Mesendoderm (in vitro differentiated cells): ENCODE results near the gene GPR157.

Experiments used
- DNase-seq: peaks from one replicate; pipeline ENCODE4 v3.0.0; 2013
- H2AK5ac ChIP-seq: 2 replicates; pipeline ENCODE4 v1.6.1; 2013; ENCODE audit warnings: low read length, inconsistent platforms
- H2BK120ac ChIP-seq: 2 replicates; pipeline ENCODE4 v1.6.1; 2013; ENCODE audit warnings: low read depth, mild to moderate bottlenecking, low read length, moderate library complexity, mixed read lengths
- H2BK15ac ChIP-seq: replicated peaks from 2 replicates; pipeline ENCODE4 v1.6.1; 2013; ENCODE audit warnings: low read depth, mild to moderate bottlenecking, moderate library complexity
- H2BK5ac ChIP-seq: 2 replicates; pipeline ENCODE4 v1.6.1; 2013; ENCODE audit warnings: low read length, inconsistent platforms
- H3K18ac ChIP-seq: 2 replicates; pipeline ENCODE4 v1.6.1; 2013; ENCODE audit warnings: mild to moderate bottlenecking, low read length, mixed read lengths
- H3K23ac ChIP-seq: one replicate; pipeline ENCODE4 v1.6.1; 2013; ENCODE audit warnings: low read length
- H3K27ac ChIP-seq: 2 replicates; pipeline ENCODE4 v1.5.1; 2013; ENCODE audit warnings: low read depth, mild to moderate bottlenecking, inconsistent platforms, low read length, moderate library complexity
- H3K27me3 ChIP-seq: 2 replicates; pipeline ENCODE4 v1.6.1; 2013; ENCODE audit warnings: low read length, control low read depth, mild to moderate bottlenecking, inconsistent platforms; ENCODE audit not compliant: insufficient read depth, poor library complexity
- H3K36me3 ChIP-seq: 2 replicates; pipeline ENCODE4 v1.6.1; 2013; ENCODE audit warnings: low read length, inconsistent platforms; ENCODE audit not compliant: control insufficient read depth, insufficient read depth
- H3K4ac ChIP-seq: one replicate; pipeline ENCODE4 v1.6.1; 2013; ENCODE audit warnings: low read depth, mild to moderate bottlenecking, low read length, moderate library complexity
- H3K4me1 ChIP-seq: 2 replicates; pipeline ENCODE4 v1.6.1; 2013; ENCODE audit warnings: low read depth, low read length, inconsistent platforms; ENCODE audit not compliant: control insufficient read depth
- H3K4me2 ChIP-seq: 2 replicates; pipeline ENCODE4 v1.6.1; 2013; ENCODE audit warnings: low read length
- H3K4me3 ChIP-seq: 2 replicates; pipeline ENCODE4 v1.5.1; 2013; ENCODE audit warnings: mild to moderate bottlenecking, low read length
- H3K56ac ChIP-seq: one replicate; pipeline ENCODE4 v1.6.1; 2013; ENCODE audit warnings: low read length
- H3K79me1 ChIP-seq: 2 replicates; pipeline ENCODE4 v1.6.1; 2013; ENCODE audit warnings: low read length, inconsistent platforms
- H3K79me2 ChIP-seq: 2 replicates; pipeline ENCODE4 v1.6.1; 2013; ENCODE audit warnings: mild to moderate bottlenecking, low read length; ENCODE audit not compliant: control insufficient read depth, insufficient read depth
- H3K9ac ChIP-seq: 2 replicates; pipeline ENCODE4 v1.6.1; 2013; ENCODE audit warnings: low read length, inconsistent platforms
- H4K5ac ChIP-seq: one replicate; pipeline ENCODE4 v1.6.1; 2013; ENCODE audit warnings: low read length
- H4K8ac ChIP-seq: one replicate; pipeline ENCODE4 v1.6.1; 2013; ENCODE audit warnings: low read depth, mild to moderate bottlenecking, control low read depth, low read length, moderate library complexity
- WGBS: extraction: QIAGEN DNeasy Blood & Tissue Kit; methylation state at CpG from one replicate; pipeline ENCODE4 v1.1.7; 2013; ENCODE audit warnings: low lambda C conversion rate, missing lambda C conversion rate; ENCODE audit not compliant: insufficient coverage; ENCODE audit errors: extremely low coverage; 5-methylcytosine and 5-hydroxymethylcytosine counted together

GPR157 gene

DNA sequence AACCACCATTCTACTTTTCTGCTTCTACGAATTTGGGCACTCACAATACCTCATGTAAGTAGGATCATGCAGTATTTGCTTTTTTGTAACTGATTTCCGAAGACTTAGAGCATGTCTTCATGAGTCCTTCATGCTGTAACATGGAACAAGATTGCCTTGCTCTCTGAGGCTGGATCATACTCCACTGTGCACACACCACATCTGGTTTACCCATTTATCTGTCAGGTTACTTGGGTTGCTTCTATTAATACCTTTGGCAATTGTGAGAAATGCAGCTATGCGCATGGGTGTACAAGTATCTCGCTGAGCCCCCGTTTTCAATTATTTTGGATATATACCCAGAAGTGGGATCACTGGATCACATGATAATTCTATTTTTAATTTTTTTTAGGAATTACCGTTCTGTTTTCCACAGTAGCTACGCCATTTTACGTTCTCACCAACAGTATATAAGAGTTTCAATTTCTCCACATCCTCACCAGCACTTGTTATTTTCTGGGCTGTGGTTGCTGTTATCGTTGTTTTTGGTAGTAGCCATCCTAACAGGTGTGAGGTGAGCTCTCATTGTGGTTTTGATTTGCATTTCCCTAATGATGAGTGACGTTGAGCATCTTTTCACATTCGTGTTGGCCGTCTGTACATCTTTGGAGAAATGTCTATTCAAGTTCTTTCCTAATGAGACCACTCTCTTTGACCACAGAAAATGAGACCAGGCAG is 48.8 kb downstream of the GPR157 start:
- Histone ChIP-seq H3K4me2 (no peak overlapping the region), H3K9ac (no peak overlapping the region), H3K56ac (no peak overlapping the region), H3K79me1 (no peaks in the 10 kb centered on the region), H3K18ac (no peak overlapping the region), H3K4me3 (no peak overlapping the region), H3K79me2 (no peaks in the 10 kb centered on the region), H2BK15ac (no peak overlapping the region), H3K4me1 (no peaks in the 10 kb centered on the region), H3K36me3 (no peaks in the 10 kb centered on the region), H2AK5ac (no peak overlapping the region), H4K5ac (no peak overlapping the region), H4K8ac (no peak overlapping the region), H3K23ac (no peak overlapping the region), H2BK120ac (no peak overlapping the region), H2BK5ac (no peak overlapping the region), H3K27ac (no peak overlapping the region), H3K4ac (no peak overlapping the region), H3K27me3 (no peaks in the 10 kb centered on the region)
- WGBS, result no CpG with 5 or more reads among the region's 12 CpGs
- no peak for DNase-seq

DNA sequence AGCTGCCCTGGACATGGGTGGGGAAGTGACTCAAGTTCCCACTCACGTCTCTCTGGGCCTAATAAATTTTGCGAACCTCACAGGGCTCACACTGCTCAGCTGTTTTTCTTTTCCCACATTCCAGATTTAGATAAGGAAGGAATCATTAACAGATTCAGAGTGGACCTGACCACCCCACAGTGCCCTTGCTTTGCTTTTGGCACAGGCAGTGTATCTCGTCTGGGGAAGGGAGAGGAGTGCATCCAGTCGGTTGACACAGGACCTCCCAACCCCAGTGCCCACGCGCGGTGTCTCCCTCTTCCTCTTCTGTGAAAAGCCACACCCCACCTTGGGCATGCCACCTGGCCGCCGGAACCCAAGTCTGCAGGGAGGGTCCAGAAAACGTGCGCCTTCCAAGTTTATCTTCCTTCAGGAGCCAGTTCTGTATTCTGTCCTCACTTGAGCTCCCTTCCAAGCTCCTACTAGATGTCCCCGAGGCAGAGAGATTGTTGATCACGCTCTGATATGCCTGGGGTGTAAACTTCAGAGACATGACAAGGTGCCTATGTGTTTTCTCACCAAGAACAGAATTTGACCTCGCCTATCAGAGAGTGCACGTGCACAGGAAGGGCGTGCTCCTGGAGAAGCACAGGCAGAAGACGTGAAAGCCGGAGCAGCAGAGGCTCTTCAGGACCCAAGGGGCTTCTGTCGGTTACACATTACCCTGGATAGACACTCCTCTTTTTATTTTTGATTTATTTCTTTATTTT is 50.0 kb downstream of the GPR157 start:
- no peak overlapping the region for H3K4ac ChIP-seq
- H2BK120ac ChIP-seq, result no peak overlapping the region
- no peak overlapping the region for H3K27ac ChIP-seq
- H3K36me3 ChIP-seq, result no peaks in the 10 kb centered on the region
- no peak overlapping the region for H3K56ac ChIP-seq
- no peak overlapping the region for H2AK5ac ChIP-seq
- no peaks in the 10 kb centered on the region for H3K79me2 ChIP-seq
- H3K4me3 ChIP-seq, result no peak overlapping the region
- no peaks in the 10 kb centered on the region for H3K4me1 ChIP-seq
- no peaks in the 10 kb centered on the region for H3K79me1 ChIP-seq
- H3K9ac ChIP-seq, result no peak overlapping the region
- no peak for DNase-seq
- no peak overlapping the region for H2BK15ac ChIP-seq
- no peak overlapping the region for H3K23ac ChIP-seq
- H3K27me3 ChIP-seq, result no peaks in the 10 kb centered on the region
- no peak overlapping the region for H2BK5ac ChIP-seq
- no peak overlapping the region for H3K18ac ChIP-seq
- H4K8ac ChIP-seq, result no peak overlapping the region
- no CpG with 5 or more reads among the region's 19 CpGs for WGBS
- no peak overlapping the region for H3K4me2 ChIP-seq
- H4K5ac ChIP-seq, result no peak overlapping the region

DNA sequence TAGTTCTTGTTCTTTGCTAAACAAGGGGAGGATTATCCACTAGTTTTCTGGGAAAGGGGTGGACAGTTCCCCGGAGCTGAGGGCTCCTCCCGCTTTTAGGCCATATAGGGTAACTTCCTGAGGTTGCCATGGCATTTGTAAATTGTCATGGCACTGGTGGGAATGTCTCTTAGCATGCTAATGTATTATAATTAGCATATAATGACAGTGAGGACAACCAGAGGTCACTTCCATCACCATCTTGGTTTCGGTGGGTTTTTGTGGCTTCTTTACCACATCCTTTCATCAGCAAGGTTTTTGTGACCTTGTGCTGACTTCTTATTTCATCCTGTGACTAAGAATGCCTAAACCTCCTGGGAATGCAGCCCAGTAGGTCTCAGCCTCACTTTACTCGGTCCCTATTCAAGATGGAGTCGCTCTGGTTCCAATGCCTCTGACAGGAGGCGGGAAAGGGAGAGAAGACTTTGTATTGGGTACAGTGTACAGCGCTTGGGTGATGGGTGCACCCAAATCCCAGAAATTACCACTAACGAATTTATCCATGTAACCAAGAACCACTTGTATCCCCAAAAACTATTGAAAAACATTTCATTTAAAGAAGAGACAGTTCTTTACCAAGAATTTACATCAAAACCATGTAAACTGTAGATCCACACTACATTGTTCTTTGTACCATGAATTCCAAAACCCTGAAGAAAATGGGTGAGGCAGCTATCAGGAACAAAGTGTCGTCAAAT is 50.7 kb downstream of the GPR157 start:
- Histone ChIP-seq H2BK15ac (no peak overlapping the region), H3K27ac (no peak overlapping the region), H2BK120ac (no peak overlapping the region), H3K56ac (no peak overlapping the region), H2AK5ac (no peak overlapping the region), H4K8ac (no peak overlapping the region), H3K4me2 (no peak overlapping the region), H3K4me3 (no peak overlapping the region), H3K23ac (no peak overlapping the region), H3K27me3 (no peaks in the 10 kb centered on the region), H3K36me3 (no peaks in the 10 kb centered on the region), H4K5ac (no peak overlapping the region), H2BK5ac (no peak overlapping the region), H3K79me1 (no peaks in the 10 kb centered on the region), H3K4me1 (no peaks in the 10 kb centered on the region), H3K9ac (no peak overlapping the region), H3K79me2 (no peaks in the 10 kb centered on the region), H3K4ac (no peak overlapping the region), H3K18ac (no peak overlapping the region)
- peak; percentile 73 for DNase-seq
- WGBS, result no CpG with 5 or more reads among the region's 9 CpGs

DNA sequence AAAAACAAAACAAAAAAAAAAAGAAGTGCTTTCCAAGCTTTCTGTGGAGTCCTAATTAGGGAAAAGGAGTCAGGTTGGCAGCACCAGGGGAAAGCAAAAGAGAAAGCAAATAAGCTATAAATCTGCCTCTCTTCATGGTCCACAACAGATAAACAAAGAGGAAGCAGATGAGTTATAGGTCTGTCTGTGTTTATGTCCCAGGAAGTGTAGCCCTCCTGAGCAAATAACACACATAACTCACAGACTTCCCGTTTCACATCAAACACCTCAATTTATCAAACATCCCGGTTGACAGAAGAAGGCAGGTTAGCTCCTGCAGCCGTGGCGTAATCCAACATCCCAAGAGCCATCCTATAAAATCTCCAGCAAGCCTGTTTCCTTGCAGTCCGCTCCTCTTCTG is 53.9 kb downstream of the GPR157 start:
- no peak overlapping the region for H3K23ac ChIP-seq
- no peaks in the 10 kb centered on the region for H3K79me2 ChIP-seq

DNA sequence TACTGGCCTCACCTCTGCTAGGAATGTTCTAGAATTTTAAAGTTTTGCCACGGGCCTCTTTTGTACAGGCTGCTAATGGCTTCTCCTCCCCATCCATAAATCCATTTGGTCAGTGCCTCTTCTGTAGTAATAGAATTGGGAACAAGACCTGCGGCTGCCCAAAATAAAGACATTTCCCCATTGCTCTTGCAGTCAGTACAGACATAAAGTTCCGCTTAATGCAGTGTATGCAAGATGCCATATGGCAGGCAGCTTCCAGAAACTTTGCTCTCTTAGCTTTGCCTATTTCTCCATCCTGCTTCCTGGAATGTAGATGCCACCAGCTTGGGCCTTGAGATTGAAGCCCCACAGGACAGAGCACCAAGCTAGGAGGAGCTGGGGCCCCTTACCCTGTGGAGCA is 55.8 kb downstream of the GPR157 start:
- no peak overlapping the region for H3K4me3 ChIP-seq

More for the DNA sequence above, 53.9 kb downstream of the GPR157 start:
- Histone ChIP-seq H3K4ac (no peak overlapping the region), H3K27me3 (no peaks in the 10 kb centered on the region), H4K5ac (no peak overlapping the region), H2BK15ac (no peak overlapping the region), H3K4me1 (no peaks in the 10 kb centered on the region), H3K36me3 (no peaks in the 10 kb centered on the region), H3K79me1 (no peaks in the 10 kb centered on the region), H3K18ac (no peak overlapping the region), H3K27ac (no peak overlapping the region), H2AK5ac (no peak overlapping the region), H3K4me2 (no peak overlapping the region), H3K9ac (no peak overlapping the region), H2BK5ac (no peak overlapping the region), H4K8ac (no peak overlapping the region), H2BK120ac (no peak overlapping the region), H3K4me3 (no peak overlapping the region), H3K56ac (no peak overlapping the region)
- no peak for DNase-seq
- WGBS, result no CpG with 5 or more reads among the region's 5 CpGs

More for the DNA sequence above, 55.8 kb downstream of the GPR157 start:
- no peak overlapping the region for H2BK15ac ChIP-seq
- no peaks in the 10 kb centered on the region for H3K79me1 ChIP-seq
- no peaks in the 10 kb centered on the region for H3K79me2 ChIP-seq
- no peak overlapping the region for H3K4me2 ChIP-seq
- no peak overlapping the region for H3K18ac ChIP-seq
- H3K4me1 ChIP-seq, result no peaks in the 10 kb centered on the region
- H3K27me3 ChIP-seq, result no peaks in the 10 kb centered on the region
- no peak overlapping the region for H3K27ac ChIP-seq
- no peak overlapping the region for H4K5ac ChIP-seq
- no peak overlapping the region for H2BK120ac ChIP-seq
- no peak for DNase-seq
- H3K56ac ChIP-seq, result no peak overlapping the region
- no peak overlapping the region for H3K4ac ChIP-seq
- no peaks in the 10 kb centered on the region for H3K36me3 ChIP-seq
- H2BK5ac ChIP-seq, result no peak overlapping the region
- no CpG with 5 or more reads among the region's 3 CpGs for WGBS
- H3K9ac ChIP-seq, result no peak overlapping the region
- H4K8ac ChIP-seq, result no peak overlapping the region
- H3K23ac ChIP-seq, result no peak overlapping the region
- H2AK5ac ChIP-seq, result no peak overlapping the region
